Stimulated activated CD4-positive, alpha-beta T cell treated with anti-CD3 and anti-CD28 coated beads, Interleukin-4, amount 100 ng/mL, for 4 hours (primary cell): ENCODE measurements around the gene RNF31.
"Not testable (repeated sequence)": the region's sequence is repeated elsewhere in the genome, so short reads cannot be mapped to it uniquely, and the experiment has no call there.

Source experiments
- DNase-seq, 2 experiments: peaks; one replicate each; pipeline ENCODE4 v3.0.0-alpha.2; 2020

The RNF31 gene

GRCh38 chr14:24146978-24147760 is at the start of gene RNF31:
Gene RNF31 (plus strand): TSS chr14:24147498. CDS start chr14:24147699, 201 bp downstream.
- DNase-seq, result peak; percentile 95 to 98

DNA sequence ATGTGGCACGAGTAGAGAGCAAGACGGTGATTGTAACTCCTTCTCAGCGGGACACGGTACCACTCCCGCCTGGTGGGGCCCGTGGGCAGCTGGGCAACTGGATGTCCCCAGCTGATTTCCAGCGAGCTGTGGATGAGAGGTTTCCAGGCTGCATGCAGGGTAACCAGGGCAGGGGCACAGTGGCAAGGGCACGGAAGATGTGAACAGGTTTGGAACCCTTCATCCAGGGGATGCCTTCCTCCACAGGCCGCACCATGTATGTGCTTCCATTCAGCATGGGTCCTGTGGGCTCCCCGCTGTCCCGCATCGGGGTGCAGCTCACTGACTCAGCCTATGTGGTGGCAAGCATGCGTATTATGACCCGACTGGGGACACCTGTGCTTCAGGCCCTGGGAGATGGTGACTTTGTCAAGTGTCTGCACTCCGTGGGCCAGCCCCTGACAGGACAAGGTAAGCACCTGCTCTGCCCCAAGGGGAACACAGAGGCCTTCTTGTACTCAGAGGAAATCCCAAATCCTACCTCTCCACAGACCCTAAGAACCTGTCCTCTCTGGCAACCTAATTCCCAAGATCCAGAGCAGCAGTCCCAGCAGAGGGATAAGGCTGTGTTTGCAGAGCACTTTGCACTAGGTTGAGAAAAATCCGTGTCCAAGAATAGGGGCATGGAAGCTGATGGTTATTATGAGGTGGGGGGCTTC is 48.9 kb upstream of the RNF31 start:
- DNase-seq, result no peak

DNA sequence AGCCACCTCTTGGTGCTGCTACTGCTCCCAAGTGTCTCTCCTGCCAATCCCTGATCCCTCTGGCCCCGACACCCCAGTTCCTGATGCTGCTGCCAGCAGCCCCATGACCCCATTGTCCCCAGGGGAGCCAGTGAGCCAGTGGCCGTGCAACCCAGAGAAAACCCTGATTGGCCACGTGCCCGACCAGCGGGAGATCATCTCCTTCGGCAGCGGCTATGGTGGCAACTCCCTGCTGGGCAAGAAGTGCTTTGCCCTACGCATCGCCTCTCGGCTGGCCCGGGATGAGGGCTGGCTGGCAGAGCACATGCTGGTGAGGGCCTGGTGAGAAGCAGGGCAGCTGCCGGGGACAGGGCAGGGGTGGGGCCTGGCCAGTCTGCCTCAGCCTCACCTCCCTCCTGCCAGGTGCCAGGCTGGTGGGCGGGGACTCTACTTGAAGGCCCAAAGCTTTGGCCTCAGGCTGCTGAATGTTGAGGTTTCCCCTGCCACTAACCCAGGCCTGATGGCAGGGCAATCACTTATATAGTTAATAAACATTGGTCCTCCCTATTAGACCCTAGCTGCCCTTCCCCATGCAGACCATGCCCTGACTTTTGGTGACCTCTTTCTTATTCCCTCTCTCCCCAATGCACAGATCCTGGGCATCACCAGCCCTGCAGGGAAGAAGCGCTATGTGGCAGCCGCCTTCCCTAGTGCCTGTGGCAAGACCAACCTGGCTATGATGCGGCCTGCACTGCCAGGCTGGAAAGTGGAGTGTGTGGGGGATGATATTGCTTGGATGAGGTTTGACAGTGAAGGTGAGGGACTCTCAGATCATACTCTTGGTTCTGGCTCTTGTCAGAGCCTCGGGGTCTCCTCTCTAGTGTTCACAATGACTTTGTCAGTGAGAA is 48.1 kb upstream of the RNF31 start:
- DNase-seq, result no peak

DNA sequence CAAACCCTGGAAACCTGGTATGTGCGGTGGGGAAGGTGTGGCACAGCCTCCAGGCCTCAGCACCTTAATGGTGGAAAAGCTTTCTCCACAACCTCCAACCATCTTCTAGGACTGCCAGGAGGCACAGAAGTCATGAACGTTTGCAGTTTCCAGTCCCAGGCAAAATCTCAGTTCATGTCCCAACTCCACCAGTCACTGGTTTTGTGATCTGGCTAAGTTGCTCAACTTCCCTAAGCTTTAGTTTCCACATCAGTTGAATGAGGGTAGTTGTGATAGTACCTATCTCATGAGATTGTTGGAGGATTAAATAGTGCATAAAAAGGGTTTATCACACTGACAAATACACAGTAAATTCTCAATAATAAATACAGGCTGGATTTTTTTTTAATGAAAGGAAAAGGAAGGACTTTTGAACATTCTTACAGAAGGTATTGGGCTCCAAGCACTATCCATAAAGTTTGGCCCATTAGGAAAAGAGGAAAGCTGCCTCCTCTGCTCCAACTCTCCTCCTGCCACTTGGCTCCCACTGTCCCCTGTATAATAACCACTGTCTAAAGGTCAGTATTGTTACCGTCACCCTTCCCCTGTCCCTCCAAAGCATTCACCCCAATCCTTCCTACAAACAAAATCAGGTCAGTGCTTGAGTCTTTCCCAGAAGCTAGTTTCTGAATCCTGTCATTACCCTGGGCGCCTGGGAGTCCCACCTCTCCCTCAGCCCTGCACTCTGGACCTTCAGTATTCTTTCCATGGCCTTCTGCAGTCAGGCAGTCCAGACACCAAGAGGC is 46.9 kb upstream of the RNF31 start:
- no peak for DNase-seq

DNA sequence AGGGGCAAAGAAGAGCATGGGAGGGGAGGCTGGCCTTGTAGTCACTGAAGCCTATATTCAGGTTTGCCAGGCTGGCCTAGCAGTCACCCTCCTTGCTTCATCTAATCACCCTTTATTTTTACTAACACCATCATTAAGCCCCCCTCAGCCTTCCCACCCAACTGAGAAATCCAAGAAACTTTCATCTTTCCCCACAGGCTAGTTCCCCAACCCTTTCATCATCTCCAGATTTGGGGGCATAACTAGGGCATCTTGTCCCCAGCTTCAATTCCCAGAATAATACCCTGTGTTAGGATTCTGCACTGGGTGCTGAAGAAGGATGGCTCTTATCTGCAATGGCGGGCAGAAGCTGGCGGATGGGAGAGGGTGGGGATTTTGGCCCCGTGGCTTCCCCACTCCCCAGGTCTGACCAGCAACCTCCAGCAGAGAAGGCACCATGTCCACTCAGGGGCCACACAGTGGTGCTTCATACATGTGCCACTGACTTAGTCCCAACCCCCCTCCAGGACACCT is 46.3 kb upstream of the RNF31 start:
- DNase-seq, result no peak

DNA sequence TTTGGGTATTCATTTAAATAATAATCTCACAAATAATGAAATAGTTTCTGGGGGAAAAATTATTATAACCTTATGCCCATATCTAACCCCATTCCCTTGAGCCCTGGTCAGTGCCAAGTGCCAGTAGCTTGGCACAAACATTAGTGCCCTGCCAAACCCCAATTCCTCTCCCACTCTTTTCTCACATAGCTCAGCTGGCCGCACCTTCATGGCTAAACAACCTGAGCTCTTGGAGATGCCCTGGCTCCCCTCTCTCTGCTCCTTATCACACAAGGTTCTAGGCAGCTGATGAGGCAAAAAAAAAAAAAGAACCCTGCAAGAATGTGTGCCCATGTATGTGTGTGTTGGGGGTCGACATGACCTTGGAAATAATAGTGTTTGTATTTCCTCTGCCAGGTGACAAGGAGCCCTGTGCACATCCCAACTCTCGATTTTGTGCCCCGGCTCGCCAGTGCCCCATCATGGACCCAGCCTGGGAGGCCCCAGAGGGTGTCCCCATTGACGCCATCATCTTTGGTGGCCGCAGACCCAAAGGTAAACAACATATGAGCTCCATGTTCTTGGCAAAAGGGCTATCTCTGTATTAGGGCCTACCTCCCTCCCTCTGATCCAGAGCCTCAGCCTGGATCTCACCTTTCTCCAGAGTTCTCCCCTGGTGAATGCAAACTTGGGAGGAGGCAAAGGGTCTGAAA is 44.8 kb upstream of the RNF31 start:
- DNase-seq, result no peak

GRCh38 chr14:24103451-24103850 is 43.8 kb upstream of the RNF31 start:
- DNase-seq, result no peak

DNA sequence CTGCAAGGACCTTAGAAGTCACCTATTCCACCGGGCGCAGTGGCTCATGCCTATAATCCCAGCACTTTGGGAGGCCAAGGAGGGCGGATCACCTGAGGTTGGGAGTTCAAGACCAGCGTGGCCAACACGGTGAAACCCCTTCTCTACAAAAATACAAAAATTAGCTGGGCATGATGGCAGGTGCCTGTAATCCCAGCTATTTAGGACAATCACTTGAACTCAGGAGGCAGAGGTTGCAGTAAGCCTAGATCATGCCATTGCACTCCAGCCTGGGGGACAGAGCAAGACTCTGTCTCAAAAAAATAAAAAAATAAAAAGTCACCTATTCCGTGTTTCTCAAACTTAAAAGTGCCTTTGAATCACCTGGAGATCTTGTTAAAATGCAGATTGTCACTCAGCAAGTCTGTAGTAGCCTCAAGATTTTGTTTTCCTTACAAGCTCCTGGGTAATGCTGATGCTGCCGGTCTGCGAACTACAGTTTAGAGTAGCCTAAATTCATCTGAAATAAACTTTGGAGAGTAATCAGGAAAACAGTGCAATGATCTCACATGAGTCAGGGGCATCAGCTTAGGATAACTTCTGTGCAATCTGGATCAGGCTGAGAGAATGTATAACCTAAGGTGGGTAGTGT is 41.6 kb upstream of the RNF31 start:
- not testable (repeated sequence) for DNase-seq

- DNase-seq, result no peak
Measured at GRCh38 chr14:24106672-24107271, 40.5 kb upstream of the RNF31 start.

GRCh38 chr14:24108336-24108874 is 38.9 kb upstream of the RNF31 start:
- DNase-seq, result no peak

DNA sequence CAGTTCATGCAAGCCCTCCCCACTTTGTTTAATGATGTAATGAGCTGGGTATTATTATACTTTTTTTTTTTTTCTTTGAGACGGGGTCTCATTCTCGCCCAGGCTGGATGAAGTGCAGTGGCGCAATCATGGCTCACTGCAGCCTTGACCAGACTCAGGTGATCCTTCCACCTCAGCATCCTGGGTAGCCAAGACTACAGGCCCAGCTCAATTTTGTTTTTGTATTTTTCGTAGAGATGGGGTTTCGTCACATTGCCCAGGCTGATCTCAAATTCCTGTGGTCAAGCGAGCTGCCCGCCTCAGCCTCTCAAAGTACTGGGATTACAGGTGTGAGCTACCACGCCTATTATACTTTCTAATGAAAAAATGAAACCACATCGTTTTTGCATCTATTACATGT is 37.2 kb upstream of the RNF31 start:
- no peak for DNase-seq

DNA sequence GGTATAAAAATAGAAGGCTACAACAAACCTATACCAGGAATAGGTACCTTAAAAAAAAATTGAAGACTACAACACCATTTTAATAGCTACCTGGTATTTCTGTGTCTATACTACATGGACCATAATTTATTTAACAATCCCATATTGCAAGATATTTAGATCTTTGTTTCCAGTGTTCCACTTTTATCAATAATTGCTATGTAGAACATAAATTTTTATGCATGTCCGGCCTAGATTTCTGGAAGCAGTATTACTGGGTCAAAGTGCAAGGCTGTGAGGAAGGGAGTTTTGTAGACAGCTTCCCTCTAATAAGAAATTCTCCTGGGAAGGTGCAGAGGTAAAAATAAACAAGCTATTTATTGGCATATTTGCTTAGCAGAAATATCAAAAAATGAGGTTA is 36.8 kb upstream of the RNF31 start:
- DNase-seq, result no peak

DNA sequence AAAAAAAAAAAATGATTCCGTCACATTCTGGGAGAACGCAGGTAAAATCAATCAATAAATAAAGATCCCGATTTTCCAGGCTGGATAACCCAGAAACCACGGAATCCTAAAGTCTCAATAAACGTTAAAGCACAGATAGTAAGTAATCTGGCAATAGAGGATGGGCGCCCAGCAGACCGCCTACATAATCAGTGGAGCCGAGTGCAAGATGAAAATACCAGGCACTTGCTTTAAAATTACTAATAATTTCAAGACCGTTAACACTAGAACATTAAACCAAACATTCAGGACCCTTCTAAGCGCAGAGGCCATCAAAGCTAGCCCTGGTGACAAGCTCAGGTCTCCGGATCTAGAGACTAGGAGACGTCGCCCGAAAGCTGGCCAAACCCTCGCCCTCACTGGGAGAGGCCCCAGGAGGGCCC is 33.9 kb upstream of the RNF31 start:
- no peak for DNase-seq

DNA sequence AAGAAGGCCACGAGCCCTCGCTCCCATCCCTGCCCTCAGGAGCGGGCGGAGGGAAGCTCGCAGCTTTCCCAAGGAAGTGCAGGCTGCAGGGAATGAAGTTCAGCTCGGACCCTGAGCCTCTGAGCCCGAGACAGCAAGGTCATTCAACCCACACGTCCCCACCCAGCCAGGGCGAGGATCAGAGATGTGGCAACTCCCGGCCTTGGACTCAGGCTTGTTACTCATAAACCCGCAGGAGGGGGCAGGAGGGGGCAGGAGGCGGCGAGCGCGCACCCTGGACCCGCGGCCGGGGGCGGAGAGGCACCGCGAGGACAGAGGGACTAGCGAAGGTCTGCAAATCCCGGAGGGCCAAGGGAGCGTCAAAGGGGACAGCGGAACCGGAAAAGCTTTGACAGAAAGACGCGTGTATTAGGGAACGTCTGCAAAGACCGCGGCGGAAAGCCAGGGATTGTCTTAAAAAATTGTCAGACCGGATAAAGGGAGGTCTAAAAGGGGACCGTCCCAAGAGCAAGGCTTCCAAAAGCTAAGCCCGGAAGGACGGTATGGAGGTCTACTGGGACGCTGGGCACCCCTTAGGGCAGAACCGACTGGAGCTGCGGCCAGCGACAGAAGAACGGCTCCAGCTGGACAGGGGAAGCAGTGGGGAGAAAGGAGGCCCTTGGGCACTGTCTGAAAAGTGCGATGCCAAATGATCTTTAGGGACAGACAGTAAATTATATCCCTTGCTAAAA is 33.3 kb upstream of the RNF31 start:
- DNase-seq, result peak; percentile 61 to 64

DNA sequence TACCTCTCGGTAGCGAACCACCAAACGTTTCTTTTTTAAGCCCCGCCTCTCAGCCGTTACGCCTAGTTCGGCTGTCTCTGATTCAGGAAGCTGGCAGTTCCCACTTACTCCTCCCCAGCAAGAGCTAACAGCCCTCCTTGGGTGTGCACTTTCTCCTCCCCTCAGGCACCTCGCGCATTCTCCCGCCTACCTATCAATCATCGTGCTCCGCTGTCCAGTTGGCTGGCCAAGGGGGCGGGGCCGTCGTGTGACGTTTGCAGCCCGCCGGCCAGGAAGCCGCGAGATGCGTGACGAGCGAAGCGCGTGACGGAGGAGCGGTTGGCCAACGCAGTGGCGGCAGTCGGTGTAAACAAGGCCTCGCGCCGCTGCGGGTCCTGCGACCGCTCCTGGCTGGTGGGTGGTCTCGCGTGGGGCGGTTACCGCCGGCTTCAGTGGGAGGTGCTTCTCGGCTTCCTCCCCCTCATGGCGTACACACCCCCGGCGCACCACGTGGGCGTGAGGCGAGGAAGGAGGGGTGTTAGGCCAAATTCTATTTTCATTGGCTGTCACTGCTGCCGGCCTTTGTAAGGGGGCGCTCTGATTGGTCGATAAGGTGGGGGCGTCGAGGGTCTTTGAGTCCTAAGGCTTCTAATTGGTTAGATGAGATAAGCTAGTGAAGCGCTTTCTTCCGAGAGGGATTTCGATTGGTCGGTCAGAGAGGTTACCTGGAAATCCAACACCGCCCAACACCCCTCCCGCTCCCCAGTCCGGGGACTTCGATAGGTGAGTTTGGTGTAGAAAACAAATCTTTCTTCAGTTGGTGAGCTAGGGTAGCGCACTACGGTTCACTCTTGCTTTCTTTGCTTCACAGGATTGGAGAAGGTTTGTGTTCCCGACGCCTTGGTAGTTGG is 32.5 kb upstream of the RNF31 start, which contains the start of the genes DCAF11 and NRL:
TSS of gene DCAF11 (plus strand) at position 246 of the 890 bp plus-strand sequence. CDS start 818 bp downstream, outside the sequence.
TSS of gene NRL (minus strand) at position 418 of the 890 bp plus-strand sequence. CDS start 32,101 bp downstream, outside the sequence.
- peak; percentile 96 to 99 for DNase-seq

GRCh38 chr14:24115422-24116127 is 31.7 kb upstream of the RNF31 start:
- DNase-seq, result no peak

DNA sequence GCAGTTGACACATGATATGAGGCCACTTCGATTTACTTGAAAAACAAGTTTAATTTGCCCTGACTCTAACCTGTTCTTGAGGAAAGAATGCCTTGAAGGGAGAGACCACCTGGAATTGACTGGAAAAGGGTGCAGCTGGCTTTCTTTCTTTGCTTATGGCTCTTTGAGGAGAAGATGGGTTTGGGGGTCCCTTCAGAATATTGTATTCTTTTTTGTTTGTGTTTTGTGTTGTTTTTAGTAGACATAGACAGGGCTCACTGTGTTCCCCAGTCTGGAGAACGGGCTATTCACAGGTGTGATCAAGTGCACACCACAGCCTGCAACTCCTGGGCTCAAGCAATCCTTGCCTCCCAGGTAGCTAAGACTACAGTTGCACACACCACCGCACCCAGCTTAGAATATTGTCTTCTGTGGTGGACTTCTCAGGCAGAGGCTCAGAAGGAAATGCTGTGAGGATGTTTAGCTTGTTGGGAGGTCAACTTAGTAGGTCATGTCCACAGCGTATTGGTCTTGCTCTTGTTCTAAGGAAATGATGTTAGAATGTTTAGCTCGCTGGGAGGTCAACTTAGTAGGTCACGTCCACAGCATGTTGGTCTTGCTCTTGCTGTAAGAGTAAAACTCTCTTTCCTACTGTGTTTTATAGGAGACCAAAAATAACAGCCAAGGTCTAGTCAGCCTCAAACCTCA is 31.0 kb upstream of the RNF31 start:
- no peak for DNase-seq
